ENCODE measurements around the gene RAMP1. TPM values are rescaled to one million over a fixed set of nuclear protein-coding genes. Genes with fewer than 3 reads are reported as not detected.

RAMP1 gene
- total RNA-seq, 2 experiments from 2014 or later, result 5.8 to 5.9 TPM

- Mint-ChIP-seq H3K4me3 (no peak overlapping the region), H3K9me3 (ENCODE audit: insufficient read depth) (no peaks in the 10 kb centered on the region), H3K36me3 (ENCODE audit: low read depth) (no peaks in the 10 kb centered on the region), H3K27ac (no peak overlapping the region), H3K4me1 (ENCODE audit: low read depth) (no peaks in the 10 kb centered on the region), H3K27me3 (ENCODE audit: low read depth) (no peaks in the 10 kb centered on the region)
- POLR2A ChIA-PET, result no interaction called here
- ATAC-seq (no peak), DNase-seq (no peak)
- CTCF ChIA-PET, result no interaction called here
Measured at GRCh38 chr2:237882510-237883481, 23.4 kb downstream of the RAMP1 start.

GRCh38 chr2:237883951-237884446, 24.6 kb downstream of the RAMP1 start:
- CTCF ChIA-PET, result no interaction called here

GRCh38 chr2:237884681-237885080, 25.3 kb downstream of the RAMP1 start:
- no peaks in the 10 kb centered on the region for H3K9me3 Mint-ChIP-seq (ENCODE audit: insufficient read depth)
- no peak overlapping the region for H3K27ac Mint-ChIP-seq
- no peaks in the 10 kb centered on the region for H3K36me3 Mint-ChIP-seq (ENCODE audit: low read depth)
- H3K4me3 Mint-ChIP-seq, result no peak overlapping the region
- H3K27me3 Mint-ChIP-seq (ENCODE audit: low read depth), result no peaks in the 10 kb centered on the region
- ChIA-PET CTCF (no interaction called here), POLR2A (no interaction called here)
- H3K4me1 Mint-ChIP-seq (ENCODE audit: low read depth), result no peaks in the 10 kb centered on the region
- no peak for ATAC-seq
- no peak for DNase-seq

More at GRCh38 chr2:237883951-237884446, 24.6 kb downstream of the RAMP1 start:
- Mint-ChIP-seq H3K36me3 (ENCODE audit: low read depth) (no peaks in the 10 kb centered on the region), H3K4me3 (no peak overlapping the region), H3K9me3 (ENCODE audit: insufficient read depth) (no peaks in the 10 kb centered on the region), H3K27me3 (ENCODE audit: low read depth) (no peaks in the 10 kb centered on the region), H3K4me1 (ENCODE audit: low read depth) (no peaks in the 10 kb centered on the region), H3K27ac (no peak overlapping the region)
- POLR2A ChIA-PET, result no interaction called here
- no peak for DNase-seq
- no peak for ATAC-seq

- no peak for DNase-seq
- ATAC-seq, result no peak
- Mint-ChIP-seq H3K4me3 (no peak overlapping the region), H3K27ac (no peak overlapping the region), H3K4me1 (ENCODE audit: low read depth) (no peaks in the 10 kb centered on the region), H3K36me3 (ENCODE audit: low read depth) (no peaks in the 10 kb centered on the region), H3K27me3 (ENCODE audit: low read depth) (no peaks in the 10 kb centered on the region), H3K9me3 (ENCODE audit: insufficient read depth) (no peaks in the 10 kb centered on the region)
- POLR2A ChIA-PET, result no interaction called here
- CTCF ChIA-PET, result no interaction called here
Measured at GRCh38 chr2:237885111-237885930, 25.9 kb downstream of the RAMP1 start.

GRCh38 chr2:237885931-237886684, 26.7 kb downstream of the RAMP1 start:
- Mint-ChIP-seq H3K9me3 (ENCODE audit: insufficient read depth) (no peaks in the 10 kb centered on the region), H3K27me3 (ENCODE audit: low read depth) (no peaks in the 10 kb centered on the region), H3K4me1 (ENCODE audit: low read depth) (peaks cover 5% of the 10 kb centered on the region), H3K4me3 (no peak overlapping the region), H3K36me3 (ENCODE audit: low read depth) (no peaks in the 10 kb centered on the region), H3K27ac (no peak overlapping the region)
- ATAC-seq, result no peak
- ChIA-PET CTCF (no interaction called here), POLR2A (no interaction called here)
- DNase-seq, result no peak

GRCh38 chr2:237886685-237887481, 27.5 kb downstream of the RAMP1 start:
- Mint-ChIP-seq H3K27ac (no peak overlapping the region), H3K4me3 (no peak overlapping the region), H3K36me3 (ENCODE audit: low read depth) (no peaks in the 10 kb centered on the region), H3K9me3 (ENCODE audit: insufficient read depth) (no peaks in the 10 kb centered on the region), H3K4me1 (ENCODE audit: low read depth) (peaks cover 9% of the 10 kb centered on the region), H3K27me3 (ENCODE audit: low read depth) (no peaks in the 10 kb centered on the region)
- ChIA-PET CTCF (interaction anchor here (1.0 kb wide), 1 partner anchor 16 kb away, joined by 3 read pairs; no protein-coding TSS in a partner anchor), POLR2A (no interaction called here)
- no peak for DNase-seq
- no peak for ATAC-seq

- ATAC-seq, result no peak
- no peaks in the 10 kb centered on the region for H3K9me3 Mint-ChIP-seq (ENCODE audit: insufficient read depth)
- no peak for DNase-seq
- H3K4me1 Mint-ChIP-seq (ENCODE audit: low read depth), result peaks cover 24% of the 10 kb centered on the region
- H3K4me3 Mint-ChIP-seq, result no peak overlapping the region
- ChIA-PET POLR2A (no interaction called here), CTCF (interaction anchor here (2.3 kb wide), 1 partner anchor 10 kb away, joined by 7 read pairs; no protein-coding TSS in a partner anchor)
- H3K36me3 Mint-ChIP-seq (ENCODE audit: low read depth), result no peaks in the 10 kb centered on the region
- no peak overlapping the region for H3K27ac Mint-ChIP-seq
- no peaks in the 10 kb centered on the region for H3K27me3 Mint-ChIP-seq (ENCODE audit: low read depth)
Measured at GRCh38 chr2:237888389-237888788, 29.0 kb downstream of the RAMP1 start.

GRCh38 chr2:237889016-237889415, 29.6 kb downstream of the RAMP1 start:
- CTCF ChIA-PET, result interaction anchor here (2.3 kb wide), 1 partner anchor 10 kb away, joined by 7 read pairs; no protein-coding TSS in a partner anchor

GRCh38 chr2:237889811-237890210, 30.4 kb downstream of the RAMP1 start:
- DNase-seq, result no peak
- POLR2A ChIA-PET, result no interaction called here
- CTCF ChIA-PET, result interaction anchor here (2.3 kb wide), 1 partner anchor 9 kb away, joined by 7 read pairs; no protein-coding TSS in a partner anchor

More at GRCh38 chr2:237889016-237889415, 29.6 kb downstream of the RAMP1 start:
- Mint-ChIP-seq H3K4me1 (ENCODE audit: low read depth) (peaks cover 27% of the 10 kb centered on the region), H3K27ac (no peak overlapping the region), H3K27me3 (ENCODE audit: low read depth) (no peaks in the 10 kb centered on the region), H3K36me3 (ENCODE audit: low read depth) (no peaks in the 10 kb centered on the region), H3K9me3 (ENCODE audit: insufficient read depth) (no peaks in the 10 kb centered on the region), H3K4me3 (no peak overlapping the region)
- no peak for DNase-seq
- no peak for ATAC-seq
- POLR2A ChIA-PET, result no interaction called here

GRCh38 chr2:237892478-237892877, 33.1 kb downstream of the RAMP1 start:
- peaks cover 37% of the 10 kb centered on the region for H3K4me1 Mint-ChIP-seq (ENCODE audit: low read depth)
- peak overlapping the region; percentile 27 for H3K27ac Mint-ChIP-seq
- H3K27me3 Mint-ChIP-seq (ENCODE audit: low read depth), result no peaks in the 10 kb centered on the region
- CTCF ChIA-PET, result interaction anchor here (0.8 to 1.0 kb wide), 2 partner anchors 26 to 145 kb away, joined by 3 read pairs; no protein-coding TSS in a partner anchor
- H3K4me3 Mint-ChIP-seq, result no peak overlapping the region
- peaks cover 2% of the 10 kb centered on the region for H3K36me3 Mint-ChIP-seq (ENCODE audit: low read depth)
- no peaks in the 10 kb centered on the region for H3K9me3 Mint-ChIP-seq (ENCODE audit: insufficient read depth)
- POLR2A ChIA-PET, result no interaction called here
- no peak for ATAC-seq
- DNase-seq, result no peak

More at GRCh38 chr2:237889811-237890210, 30.4 kb downstream of the RAMP1 start:
- H3K27me3 Mint-ChIP-seq (ENCODE audit: low read depth), result no peaks in the 10 kb centered on the region
- H3K4me1 Mint-ChIP-seq (ENCODE audit: low read depth), result peaks cover 27% of the 10 kb centered on the region
- no peaks in the 10 kb centered on the region for H3K36me3 Mint-ChIP-seq (ENCODE audit: low read depth)
- no peak for ATAC-seq
- H3K27ac Mint-ChIP-seq, result no peak overlapping the region
- no peaks in the 10 kb centered on the region for H3K9me3 Mint-ChIP-seq (ENCODE audit: insufficient read depth)
- no peak overlapping the region for H3K4me3 Mint-ChIP-seq
